H9 (cell line): ENCODE measurements around the gene TOMM70. TPM values are rescaled to one million over a fixed set of nuclear protein-coding genes. Genes with fewer than 3 reads are reported as not detected.

Experiments
- DNase-seq: peaks from one replicate; pipeline ENCODE4 v3.0.0-alpha.2; 2017
- H2AFZ ChIP-seq: one replicate; pipeline ENCODE4 v1.6.1; 2013; ENCODE audit warnings: mild to moderate bottlenecking, low read length, control low read depth, moderate library complexity
- H2AK5ac ChIP-seq: 2 replicates; pipeline ENCODE4 v1.6.1; 2013; ENCODE audit warnings: low read length, control low read depth, mixed read lengths; ENCODE audit not compliant: insufficient read length
- H2BK120ac ChIP-seq: one replicate; pipeline ENCODE4 v1.6.1; 2013; ENCODE audit warnings: low read depth, mild to moderate bottlenecking, low read length, control low read depth, inconsistent platforms; ENCODE audit not compliant: poor library complexity, severe bottlenecking
- H2BK12ac ChIP-seq: 2 replicates; pipeline ENCODE4 v1.6.1; 2013; ENCODE audit warnings: low read length, control low read depth, mixed read lengths, low read depth; ENCODE audit not compliant: insufficient read length
- H2BK15ac ChIP-seq: 2 replicates; pipeline ENCODE4 v1.6.1; 2013; ENCODE audit warnings: low read depth, low read length, control low read depth
- H2BK20ac ChIP-seq: one replicate; pipeline ENCODE4 v1.6.1; 2013; ENCODE audit warnings: low read depth, mild to moderate bottlenecking, low read length, control low read depth, inconsistent platforms; ENCODE audit not compliant: poor library complexity, severe bottlenecking
- H2BK5ac ChIP-seq: 2 replicates; pipeline ENCODE4 v1.6.1; 2013; ENCODE audit warnings: low read length, control low read depth, mixed read lengths; ENCODE audit not compliant: insufficient read length
- H3K14ac ChIP-seq: 2 replicates; pipeline ENCODE4 v1.6.1; 2013; ENCODE audit warnings: low read length, control low read depth; ENCODE audit not compliant: insufficient read depth
- H3K18ac ChIP-seq: 2 replicates; pipeline ENCODE4 v1.6.1; 2013; ENCODE audit warnings: low read depth, mild to moderate bottlenecking, mixed read lengths, low read length, control low read depth; ENCODE audit not compliant: insufficient read length
- H3K23ac ChIP-seq: 2 replicates; pipeline ENCODE4 v1.6.1; 2013; ENCODE audit warnings: low read length, control low read depth, mixed read lengths, low read depth; ENCODE audit not compliant: insufficient read length
- H3K23me2 ChIP-seq: 2 replicates; pipeline ENCODE4 v1.6.1; 2013; ENCODE audit warnings: low read depth, mild to moderate bottlenecking, mixed read lengths, low read length, control low read depth; ENCODE audit not compliant: insufficient read length, poor library complexity, severe bottlenecking
- H3K27ac ChIP-seq: 2 replicates; pipeline ENCODE4 v1.5.1; 2013; ENCODE audit warnings: low read length, control low read depth, mixed read lengths, low read depth; ENCODE audit not compliant: insufficient read length
- H3K27me3 ChIP-seq: 2 replicates; pipeline ENCODE4 v1.6.1; 2013; ENCODE audit warnings: low read length, control low read depth, inconsistent platforms; ENCODE audit not compliant: insufficient read depth
- H3K4ac ChIP-seq: 2 replicates; pipeline ENCODE4 v1.6.1; 2013; ENCODE audit warnings: low read depth, mild to moderate bottlenecking, control low read depth, inconsistent platforms, low read length, moderate library complexity
- H3K4me1 ChIP-seq: 2 replicates; pipeline ENCODE4 v1.6.1; 2013; ENCODE audit warnings: low read length, control low read depth, inconsistent platforms; ENCODE audit not compliant: insufficient read depth
- H3K4me2 ChIP-seq: 2 replicates; pipeline ENCODE4 v1.6.1; 2013; ENCODE audit warnings: low read length, control low read depth, mixed read lengths; ENCODE audit not compliant: insufficient read length, insufficient read depth
- H3K56ac ChIP-seq: 2 replicates; pipeline ENCODE4 v1.6.1; 2013; ENCODE audit warnings: low read depth, mild to moderate bottlenecking, mixed read lengths, low read length, control low read depth; ENCODE audit not compliant: insufficient read length
- H3K79me1 ChIP-seq: 2 replicates; pipeline ENCODE4 v1.6.1; 2013; ENCODE audit warnings: low read depth, mild to moderate bottlenecking, moderate library complexity, low read length, control low read depth, inconsistent platforms; ENCODE audit not compliant: insufficient read depth, poor library complexity, severe bottlenecking
- H3K79me2 ChIP-seq: 2 replicates; pipeline ENCODE4 v1.6.1; 2013; ENCODE audit warnings: low read length, control low read depth, inconsistent platforms; ENCODE audit not compliant: insufficient read depth
- H3K9ac ChIP-seq: 2 replicates; pipeline ENCODE4 v1.6.1; 2013; ENCODE audit warnings: low read length, control low read depth, mixed read lengths; ENCODE audit not compliant: insufficient read length; ENCODE audit errors: extremely low read depth
- H3K9me3 ChIP-seq: one replicate; pipeline ENCODE4 v1.6.1; 2013; ENCODE audit warnings: low read depth, low read length, inconsistent platforms; ENCODE audit not compliant: control insufficient read depth
- H3T11ph ChIP-seq: one replicate; pipeline ENCODE4 v1.6.1; 2013; ENCODE audit warnings: mild to moderate bottlenecking, low read length, control low read depth, inconsistent platforms
- H4K20me1 ChIP-seq: one replicate; pipeline ENCODE4 v1.6.1; 2013; ENCODE audit not compliant: control insufficient read depth, insufficient read length, insufficient read depth
- H4K5ac ChIP-seq: 2 replicates; pipeline ENCODE4 v1.6.1; 2013; ENCODE audit warnings: low read depth, mild to moderate bottlenecking, mixed read lengths, low read length, control low read depth; ENCODE audit not compliant: insufficient read length
- H4K8ac ChIP-seq: replicated peaks from 2 replicates; pipeline ENCODE4 v1.6.1; 2013; ENCODE audit warnings: low read length, control low read depth, mixed read lengths, low read depth; ENCODE audit not compliant: insufficient read length
- H4K91ac ChIP-seq: 2 replicates; pipeline ENCODE4 v1.6.1; 2013; ENCODE audit warnings: low read depth, mild to moderate bottlenecking, moderate library complexity, mixed read lengths, low read length, control low read depth; ENCODE audit not compliant: insufficient read length
- H3K27ac Mint-ChIP-seq, 3 experiments: 2 replicates in 2 of 3; 3 replicates in 1 of 3; pipeline ENCODE4 v1.8.0; 2020 to 2021; ENCODE audit warnings: mixed read lengths in 3 of 3, mild to moderate bottlenecking in 1 of 3, moderate library complexity in 1 of 3
- H3K27me3 Mint-ChIP-seq: 2 replicates; pipeline ENCODE4 v1.8.0; 2021; ENCODE audit warnings: low read depth, mild to moderate bottlenecking, moderate library complexity, mixed read lengths
- H3K36me3 Mint-ChIP-seq, 3 experiments: 2 replicates in 2 of 3; 3 replicates in 1 of 3; pipeline ENCODE4 v1.8.0; 2020 to 2021; ENCODE audit warnings: low read depth in 3 of 3, mixed read lengths in 3 of 3; ENCODE audit not compliant: insufficient read depth in 1 of 3
- H3K4me1 Mint-ChIP-seq, 2 experiments: 2 replicates each; pipeline ENCODE4 v1.8.0; 2020; ENCODE audit warnings: mixed read lengths in 2 of 2
- H3K4me3 Mint-ChIP-seq, 2 experiments: 2 replicates in 1 of 2; 3 replicates in 1 of 2; pipeline ENCODE4 v1.8.0; 2020 to 2021; ENCODE audit warnings: mild to moderate bottlenecking in 2 of 2, mixed read lengths in 2 of 2, moderate library complexity in 1 of 2
- H3K9me3 Mint-ChIP-seq, 2 experiments: 2 replicates in 1 of 2; 3 replicates in 1 of 2; pipeline ENCODE4 v1.8.0; 2020; ENCODE audit warnings: mild to moderate bottlenecking in 2 of 2, mixed read lengths in 2 of 2, moderate library complexity in 1 of 2
- CTCF ChIP-seq: fragments of 200-600 bp; sonication (generic); conservative IDR thresholded peaks from 3 replicates; pipeline ENCODE4 v1.8.0; 2021; ENCODE audit warnings: antibody characterized with exemption, mild to moderate bottlenecking
- total RNA-seq: library from RNA; stranded (reverse); gene quantifications from 2 replicates; pipeline ENCODE4 v1.2.1, GENCODE V29; 2021

TOMM70 gene
- total RNA-seq, 1 experiment from 2014 or later: 53.0 TPM

GRCh38 chr3:100443690-100444089 lies 42.8 kb upstream of the TOMM70 start:
- H2BK12ac ChIP-seq: no peak overlapping the region
- no peak overlapping the region for H3K9ac ChIP-seq
- no peak overlapping the region for H3K56ac ChIP-seq
- no peaks in the 10 kb centered on the region for H3K4me1 ChIP-seq
- H3K27me3 ChIP-seq: no peaks in the 10 kb centered on the region
- H3K27ac ChIP-seq: no peak overlapping the region
- no peak overlapping the region for H2AK5ac ChIP-seq
- no peaks in the 10 kb centered on the region; the same call in 1 of the 2 replicates for H3K27me3 Mint-ChIP-seq
- peaks cover 39 to 65% (median 50%) of the 10 kb centered on the region in 3 experiments for H3K36me3 Mint-ChIP-seq
- H3K23ac ChIP-seq: no peak overlapping the region
- H3T11ph ChIP-seq: no peak overlapping the region
- no peak for DNase-seq
- no peak overlapping the region for H3K18ac ChIP-seq
- H3K23me2 ChIP-seq: no peaks in the 10 kb centered on the region
- H2BK120ac ChIP-seq: no peak overlapping the region
- no peak overlapping the region for H2BK5ac ChIP-seq
- H3K79me2 ChIP-seq: no peaks in the 10 kb centered on the region
- H4K5ac ChIP-seq: no peak overlapping the region
- no peak overlapping the region for H4K91ac ChIP-seq
- H4K8ac ChIP-seq: no peak overlapping the region
- H3K27ac Mint-ChIP-seq: no peak overlapping the region
- H2BK20ac ChIP-seq: no peak overlapping the region
- no peak for TF ChIP-seq CTCF
- H2AFZ ChIP-seq: no peak overlapping the region
- no peak overlapping the region for H2BK15ac ChIP-seq
- H3K4me3 Mint-ChIP-seq: no peak overlapping the region
- H3K79me1 ChIP-seq: no peaks in the 10 kb centered on the region
- peaks cover 0 to 3% of the 10 kb centered on the region in 2 experiments; a peak in 1 of 4 replicates for H3K4me1 Mint-ChIP-seq
- peaks cover 49 to 63% of the 10 kb centered on the region in 2 experiments for H3K9me3 Mint-ChIP-seq
- no peak overlapping the region for H3K14ac ChIP-seq
- no peaks in the 10 kb centered on the region for H3K9me3 ChIP-seq
- no peaks in the 10 kb centered on the region for H4K20me1 ChIP-seq
- no peak overlapping the region for H3K4me2 ChIP-seq
- H3K4ac ChIP-seq: no peak overlapping the region
